GM12875 (cell line): ENCODE measurements around the gene BCAR3.

Experiments used
- H3K4me3 ChIP-seq: one replicate; pipeline ENCODE4 v1.5.1; 2011; ENCODE audit warnings: low read depth, low read length, control low read depth
- CTCF ChIP-seq: IDR thresholded peaks from 2 replicates; pipeline ENCODE4 v1.5.1; 2011; ENCODE audit warnings: low read depth, mild to moderate bottlenecking, control low read depth, inconsistent platforms, low read length, moderate library complexity, borderline replicate concordance; ENCODE audit not compliant: insufficient read depth

BCAR3 gene

GRCh38 chr1:93638981-93639380 lies 42.7 kb downstream of the BCAR3 start:
- no peak overlapping the region for H3K4me3 ChIP-seq
- no peak for TF ChIP-seq CTCF

GRCh38 chr1:93638307-93638847 lies 43.3 kb downstream of the BCAR3 start:
- H3K4me3 ChIP-seq = no peak overlapping the region
- TF ChIP-seq CTCF = no peak

- no peak overlapping the region for H3K4me3 ChIP-seq
- TF ChIP-seq CTCF = no peak
These were observed 44.9 kb downstream of the BCAR3 start for GRCh38 chr1:93636712-93637111.

- TF ChIP-seq CTCF = no peak
- H3K4me3 ChIP-seq = no peak overlapping the region
These were observed 45.8 kb downstream of the BCAR3 start for GRCh38 chr1:93635614-93636543.

GRCh38 chr1:93633313-93633712 lies 48.3 kb downstream of the BCAR3 start:
- H3K4me3 ChIP-seq = no peak overlapping the region
- TF ChIP-seq CTCF = no peak

- H3K4me3 ChIP-seq = no peak overlapping the region
- TF ChIP-seq CTCF = peak; percentile 33; the same call in 1 of the 2 replicates
These were observed 49.8 kb downstream of the BCAR3 start for GRCh38 chr1:93631626-93632365.
